ENCODE measurements around the gene TMEM184A. TPM values are rescaled to one million over a fixed set of nuclear protein-coding genes. Genes with fewer than 3 reads are reported as not detected.

Gene TMEM184A
- total and polyA plus RNA-seq, 10 of the 15 experiments (the other 5 are each of a cell fraction or from before 2014, with no cell fraction given) = 0.04 to 0.15 TPM; not detected in 8

- no peak for TF ChIP-seq E2F8 (IDR thresholded peaks at IDR 0.05; ENCODE audit: low read depth, partially characterized antibody)
- no peak for TF ChIP-seq SIN3A (IDR thresholded peaks at IDR 0.05; ENCODE audit: low read depth, low read length)
- no peak for TF ChIP-seq SPI1 (IDR thresholded peaks at IDR 0.05; ENCODE audit: borderline replicate concordance, insufficient read depth, low read depth, low read length)
- TF ChIP-seq ASH2L (IDR thresholded peaks at IDR 0.05; ENCODE audit: borderline replicate concordance, low read depth) = no peak
- TF ChIP-seq IKZF1 (conservative IDR thresholded peaks at IDR 0.05) = no peak
- TF ChIP-seq, protein P1, sequence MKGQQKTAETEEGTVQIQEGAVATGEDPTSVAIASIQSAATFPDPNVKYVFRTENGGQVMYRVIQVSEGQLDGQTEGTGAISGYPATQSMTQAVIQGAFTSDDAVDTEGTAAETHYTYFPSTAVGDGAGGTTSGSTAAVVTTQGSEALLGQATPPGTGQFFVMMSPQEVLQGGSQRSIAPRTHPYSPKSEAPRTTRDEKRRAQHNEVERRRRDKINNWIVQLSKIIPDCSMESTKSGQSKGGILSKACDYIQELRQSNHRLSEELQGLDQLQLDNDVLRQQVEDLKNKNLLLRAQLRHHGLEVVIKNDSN (IDR thresholded peaks at IDR 0.05; ENCODE audit: borderline replicate concordance, extremely low read length, insufficient read depth, low read depth, low read length) = no peak
- no peak for TF ChIP-seq TARDBP (IDR thresholded peaks at IDR 0.05; ENCODE audit: borderline replicate concordance)
- no peak for TF ChIP-seq IKZF2 (IDR thresholded peaks at IDR 0.05)
Observed at GRCh38 chr7:1588978-1589377, 33.0 kb upstream of the TMEM184A start (continued).

GRCh38 chr7:1587738-1588137 is 31.7 kb upstream of the TMEM184A start:
- Histone ChIP-seq H3K9ac (ENCODE audit: control insufficient read depth, insufficient read depth, low read length) (no peak overlapping the region), H3K4me1 (ENCODE audit: control insufficient read depth, insufficient read depth, low read length) (no peaks in the 10 kb centered on the region), H3K4me3 (no peak overlapping the region), H3K9me3 (replicated peaks; ENCODE audit: control insufficient read depth, insufficient read depth, low read length) (peaks cover 2% of the 10 kb centered on the region; the same call in 1 of the 3 replicates), H3K4me2 (ENCODE audit: control insufficient read depth, insufficient read depth) (no peak overlapping the region), H2AFZ (ENCODE audit: control insufficient read depth, low read depth, low read length) (no peak overlapping the region), H3K36me3 (ENCODE audit: control insufficient read depth in 2 of 2, insufficient read depth in 2 of 2, low read length in 1 of 2) (no peaks in the 10 kb centered on the region), H3K27ac (ENCODE audit: control insufficient read depth, insufficient read depth) (no peak overlapping the region), H4K20me1 (ENCODE audit: control insufficient read depth, insufficient read depth) (no peaks in the 10 kb centered on the region), H3K79me2 (ENCODE audit: control insufficient read depth, insufficient read depth, low read length) (no peaks in the 10 kb centered on the region), H3K27me3 (replicated peaks in 1 of 2; ENCODE audit: control insufficient read depth in 2 of 2, insufficient read depth in 2 of 2, low read length in 1 of 2) (peaks cover 0 to 3% of the 10 kb centered on the region in 2 experiments; a peak in 2 of 4 replicates)
- BruUV-seq (replicated peaks) = no TSS peak
- ChIA-PET CTCF (no interaction called here), RAD21 (ENCODE audit: unreplicated experiment) (no interaction called here), POLR2A (no interaction called here), SMC1A (ENCODE audit: uncharacterized antibody, unreplicated experiment) (no interaction called here)
- in situ Hi-C loops (cut with MboI) = no loop called here
- WGBS (ENCODE audit: insufficient coverage, insufficient replicate concordance, low lambda C conversion rate, missing lambda C conversion rate) = 72% methylated on average over 12 of the region's 12 CpGs
- intact Hi-C loops (cut with micrococcal nuclease; ENCODE audit: unreplicated experiment) = no loop called here
- DNase-seq (ENCODE audit: low read depth, low spot score) = no peak
- ATAC-seq = no peak
- no peak for FAIRE-seq
- TF ChIP-seq, protein P2, sequence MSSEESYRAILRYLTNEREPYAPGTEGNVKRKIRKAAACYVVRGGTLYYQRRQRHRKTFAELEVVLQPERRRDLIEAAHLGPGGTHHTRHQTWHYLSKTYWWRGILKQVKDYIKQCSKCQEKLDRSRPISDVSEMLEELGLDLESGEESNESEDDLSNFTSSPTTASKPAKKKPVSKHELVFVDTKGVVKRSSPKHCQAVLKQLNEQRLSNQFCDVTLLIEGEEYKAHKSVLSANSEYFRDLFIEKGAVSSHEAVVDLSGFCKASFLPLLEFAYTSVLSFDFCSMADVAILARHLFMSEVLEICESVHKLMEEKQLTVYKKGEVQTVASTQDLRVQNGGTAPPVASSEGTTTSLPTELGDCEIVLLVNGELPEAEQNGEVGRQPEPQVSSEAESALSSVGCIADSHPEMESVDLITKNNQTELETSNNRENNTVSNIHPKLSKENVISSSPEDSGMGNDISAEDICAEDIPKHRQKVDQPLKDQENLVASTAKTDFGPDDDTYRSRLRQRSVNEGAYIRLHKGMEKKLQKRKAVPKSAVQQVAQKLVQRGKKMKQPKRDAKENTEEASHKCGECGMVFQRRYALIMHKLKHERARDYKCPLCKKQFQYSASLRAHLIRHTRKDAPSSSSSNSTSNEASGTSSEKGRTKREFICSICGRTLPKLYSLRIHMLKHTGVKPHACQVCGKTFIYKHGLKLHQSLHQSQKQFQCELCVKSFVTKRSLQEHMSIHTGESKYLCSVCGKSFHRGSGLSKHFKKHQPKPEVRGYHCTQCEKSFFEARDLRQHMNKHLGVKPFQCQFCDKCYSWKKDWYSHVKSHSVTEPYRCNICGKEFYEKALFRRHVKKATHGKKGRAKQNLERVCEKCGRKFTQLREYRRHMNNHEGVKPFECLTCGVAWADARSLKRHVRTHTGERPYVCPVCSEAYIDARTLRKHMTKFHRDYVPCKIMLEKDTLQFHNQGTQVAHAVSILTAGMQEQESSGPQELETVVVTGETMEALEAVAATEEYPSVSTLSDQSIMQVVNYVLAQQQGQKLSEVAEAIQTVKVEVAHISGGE (CRISPR knock-in tag; IDR thresholded peaks at IDR 0.05) = no peak
- TF ChIP-seq TCF3 (IDR thresholded peaks at IDR 0.05; ENCODE audit: borderline replicate concordance, insufficient read depth, low read depth, low read length) (no peak), ZNF622 (IDR thresholded peaks at IDR 0.05) (no peak)
- TF ChIP-seq, protein P3, sequence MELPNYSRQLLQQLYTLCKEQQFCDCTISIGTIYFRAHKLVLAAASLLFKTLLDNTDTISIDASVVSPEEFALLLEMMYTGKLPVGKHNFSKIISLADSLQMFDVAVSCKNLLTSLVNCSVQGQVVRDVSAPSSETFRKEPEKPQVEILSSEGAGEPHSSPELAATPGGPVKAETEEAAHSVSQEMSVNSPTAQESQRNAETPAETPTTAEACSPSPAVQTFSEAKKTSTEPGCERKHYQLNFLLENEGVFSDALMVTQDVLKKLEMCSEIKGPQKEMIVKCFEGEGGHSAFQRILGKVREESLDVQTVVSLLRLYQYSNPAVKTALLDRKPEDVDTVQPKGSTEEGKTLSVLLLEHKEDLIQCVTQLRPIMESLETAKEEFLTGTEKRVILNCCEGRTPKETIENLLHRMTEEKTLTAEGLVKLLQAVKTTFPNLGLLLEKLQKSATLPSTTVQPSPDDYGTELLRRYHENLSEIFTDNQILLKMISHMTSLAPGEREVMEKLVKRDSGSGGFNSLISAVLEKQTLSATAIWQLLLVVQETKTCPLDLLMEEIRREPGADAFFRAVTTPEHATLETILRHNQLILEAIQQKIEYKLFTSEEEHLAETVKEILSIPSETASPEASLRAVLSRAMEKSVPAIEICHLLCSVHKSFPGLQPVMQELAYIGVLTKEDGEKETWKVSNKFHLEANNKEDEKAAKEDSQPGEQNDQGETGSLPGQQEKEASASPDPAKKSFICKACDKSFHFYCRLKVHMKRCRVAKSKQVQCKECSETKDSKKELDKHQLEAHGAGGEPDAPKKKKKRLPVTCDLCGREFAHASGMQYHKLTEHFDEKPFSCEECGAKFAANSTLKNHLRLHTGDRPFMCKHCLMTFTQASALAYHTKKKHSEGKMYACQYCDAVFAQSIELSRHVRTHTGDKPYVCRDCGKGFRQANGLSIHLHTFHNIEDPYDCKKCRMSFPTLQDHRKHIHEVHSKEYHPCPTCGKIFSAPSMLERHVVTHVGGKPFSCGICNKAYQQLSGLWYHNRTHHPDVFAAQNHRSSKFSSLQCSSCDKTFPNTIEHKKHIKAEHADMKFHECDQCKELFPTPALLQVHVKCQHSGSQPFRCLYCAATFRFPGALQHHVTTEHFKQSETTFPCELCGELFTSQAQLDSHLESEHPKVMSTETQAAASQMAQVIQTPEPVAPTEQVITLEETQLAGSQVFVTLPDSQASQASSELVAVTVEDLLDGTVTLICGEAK (IDR thresholded peaks at IDR 0.05; ENCODE audit: borderline replicate concordance) = no peak

All from GM12878 (cell line).